D721Med (cell line): ENCODE measurements around the gene GRK4.
"Not testable (repeated sequence)": the region's sequence is repeated elsewhere in the genome, so short reads cannot be mapped to it uniquely, and the experiment has no call there.

Experiments
- DNase-seq: peaks from one replicate; pipeline ENCODE4 v3.0.0; 2011; ENCODE audit warnings: low spot score; ENCODE audit not compliant: insufficient read length
- FAIRE-seq: peaks from 2 replicates; lab custom pipeline; 2011; peaks lifted over from hg19 to GRCh38; lab: Jason Lieb, UNC
- CTCF ChIP-seq: IDR thresholded peaks from 2 replicates; pipeline ENCODE4 v1.5.1; 2012; ENCODE audit warnings: mild to moderate bottlenecking, control low read depth; ENCODE audit not compliant: insufficient read depth; ENCODE audit errors: missing control alignments

GRK4 gene

GRCh38 chr4:2963175-2963965 lies at the start of gene GRK4, which contains the start of gene NOP14:
GRK4 (plus strand) TSS chr4:2963571; CDS start chr4:2964071, 500 bp downstream.
NOP14 (minus strand) TSS chr4:2963406; CDS start chr4:2963319, 87 bp downstream.
- no peak for TF ChIP-seq CTCF
- FAIRE-seq: no peak
- peak; percentile 82 for DNase-seq

GRCh38 chr4:2914256-2915126 lies 48.9 kb upstream of the GRK4 start:
- FAIRE-seq: no peak
- DNase-seq: no peak
- no peak for TF ChIP-seq CTCF

- no peak for TF ChIP-seq CTCF
- FAIRE-seq: no peak
- DNase-seq: no peak
Observed at GRCh38 chr4:2915789-2916188, 47.6 kb upstream of the GRK4 start.

GRCh38 chr4:2916696-2917095 lies 46.7 kb upstream of the GRK4 start:
- not testable (repeated sequence) for DNase-seq, FAIRE-seq

GRCh38 chr4:2918300-2918699 lies 45.1 kb upstream of the GRK4 start:
- not testable (repeated sequence) for DNase-seq, FAIRE-seq

- not testable (repeated sequence) for FAIRE-seq, DNase-seq
Observed at GRCh38 chr4:2918714-2919113, 44.7 kb upstream of the GRK4 start.

GRCh38 chr4:2922453-2923101 lies 40.8 kb upstream of the GRK4 start:
- not testable (repeated sequence) for FAIRE-seq, DNase-seq

- no peak for FAIRE-seq
- no peak for TF ChIP-seq CTCF
- no peak for DNase-seq
Observed at GRCh38 chr4:2923141-2923551, 40.2 kb upstream of the GRK4 start.
